ENCODE measurements around the gene COPE.
A peak's percentile ranks its signal among the peaks of the same experiment; 100 is the strongest.

COPE gene

GRCh38 chr19:18897094-18898029, 21.8 kb downstream of the COPE start:
- DNase-seq (ENCODE audit: low spot score): no peak
- Histone ChIP-seq H3K27ac (peak overlapping the region in 1 of 2 donors; percentile 28), H3K4me3 (no peak overlapping the region)
- TF ChIP-seq, protein P1, sequence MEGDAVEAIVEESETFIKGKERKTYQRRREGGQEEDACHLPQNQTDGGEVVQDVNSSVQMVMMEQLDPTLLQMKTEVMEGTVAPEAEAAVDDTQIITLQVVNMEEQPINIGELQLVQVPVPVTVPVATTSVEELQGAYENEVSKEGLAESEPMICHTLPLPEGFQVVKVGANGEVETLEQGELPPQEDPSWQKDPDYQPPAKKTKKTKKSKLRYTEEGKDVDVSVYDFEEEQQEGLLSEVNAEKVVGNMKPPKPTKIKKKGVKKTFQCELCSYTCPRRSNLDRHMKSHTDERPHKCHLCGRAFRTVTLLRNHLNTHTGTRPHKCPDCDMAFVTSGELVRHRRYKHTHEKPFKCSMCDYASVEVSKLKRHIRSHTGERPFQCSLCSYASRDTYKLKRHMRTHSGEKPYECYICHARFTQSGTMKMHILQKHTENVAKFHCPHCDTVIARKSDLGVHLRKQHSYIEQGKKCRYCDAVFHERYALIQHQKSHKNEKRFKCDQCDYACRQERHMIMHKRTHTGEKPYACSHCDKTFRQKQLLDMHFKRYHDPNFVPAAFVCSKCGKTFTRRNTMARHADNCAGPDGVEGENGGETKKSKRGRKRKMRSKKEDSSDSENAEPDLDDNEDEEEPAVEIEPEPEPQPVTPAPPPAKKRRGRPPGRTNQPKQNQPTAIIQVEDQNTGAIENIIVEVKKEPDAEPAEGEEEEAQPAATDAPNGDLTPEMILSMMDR (IDR thresholded peaks at IDR 0.05): no peak

- H3K27ac ChIP-seq: no peak overlapping the region
- no peak for DNase-seq (ENCODE audit: low spot score)
- H3K4me3 ChIP-seq: peak overlapping the region; percentile 71
- TF ChIP-seq, protein P1 (IDR thresholded peaks at IDR 0.05): no peak
Measured at GRCh38 chr19:18896421-18896841, 22.8 kb downstream of the COPE start.

- no peak for DNase-seq (ENCODE audit: low spot score)
Measured at GRCh38 chr19:18895824-18896341, 23.3 kb downstream of the COPE start, which contains the start of gene CERS1. CERS1 (minus strand) TSS chr19:18896158; CDS start chr19:18896072, 86 bp downstream.

GRCh38 chr19:18895038-18895823, 24.0 kb downstream of the COPE start:
- TF ChIP-seq, protein P1 (IDR thresholded peaks at IDR 0.05): no peak
- H3K4me3 ChIP-seq: peak overlapping the region; percentile 71
- no peak for DNase-seq (ENCODE audit: low spot score)
- H3K27ac ChIP-seq: peak overlapping the region in 1 of 2 donors; percentile 8

More at GRCh38 chr19:18895824-18896341, 23.3 kb downstream of the COPE start, which contains the start of gene CERS1:
- TF ChIP-seq, protein P1 (IDR thresholded peaks at IDR 0.05): no peak
- peak within 1 kb of the TSS in 1 of 2 donors; percentile 8 for H3K27ac ChIP-seq
- peak within 1 kb of the TSS; percentile 71 for H3K4me3 ChIP-seq

DNA sequence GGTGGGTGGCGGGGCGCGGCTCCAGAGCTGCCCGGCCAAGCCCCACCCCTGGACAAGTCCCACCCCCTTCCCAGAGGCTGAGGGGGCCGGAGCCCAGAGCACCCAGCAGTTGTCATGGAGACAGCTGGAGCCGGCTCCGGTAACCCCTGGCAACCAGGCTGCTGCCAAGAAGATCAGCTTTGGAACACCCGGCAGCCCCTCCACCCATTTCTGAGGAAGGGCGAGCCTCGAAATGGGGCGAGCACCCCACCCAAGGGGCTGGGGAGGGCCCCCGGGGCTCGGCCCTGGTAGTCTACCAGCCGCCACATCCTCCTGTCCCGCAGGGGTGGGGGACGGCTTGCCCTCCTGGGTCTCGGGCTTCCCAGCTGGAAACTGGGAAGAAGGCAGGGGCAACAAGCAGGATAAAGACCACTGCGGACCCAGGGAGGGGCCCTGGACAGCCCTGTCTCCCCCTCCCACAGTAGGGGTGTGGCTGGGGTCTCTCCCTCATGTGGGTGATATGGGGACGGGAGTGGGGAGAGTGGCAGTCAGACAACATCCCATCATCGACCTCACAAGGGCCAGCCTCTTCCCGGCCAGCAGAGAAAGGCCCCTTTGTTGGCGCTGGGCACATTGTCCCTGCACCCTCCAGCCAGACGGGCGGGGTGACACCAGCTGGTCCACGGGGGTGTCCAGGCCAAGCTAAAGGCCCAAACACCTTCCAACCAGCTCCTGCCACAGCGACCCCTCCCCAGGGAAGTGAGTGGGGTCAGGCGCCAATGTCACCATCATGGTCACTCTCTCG, 24.7 kb downstream of the COPE start:
- peak overlapping the region in 1 of 2 donors; percentile 31 for H3K27ac ChIP-seq
- no peak for DNase-seq (ENCODE audit: low spot score)
- TF ChIP-seq, protein P1 (IDR thresholded peaks at IDR 0.05): no peak
- H3K4me3 ChIP-seq: peak overlapping the region; percentile 71

DNA sequence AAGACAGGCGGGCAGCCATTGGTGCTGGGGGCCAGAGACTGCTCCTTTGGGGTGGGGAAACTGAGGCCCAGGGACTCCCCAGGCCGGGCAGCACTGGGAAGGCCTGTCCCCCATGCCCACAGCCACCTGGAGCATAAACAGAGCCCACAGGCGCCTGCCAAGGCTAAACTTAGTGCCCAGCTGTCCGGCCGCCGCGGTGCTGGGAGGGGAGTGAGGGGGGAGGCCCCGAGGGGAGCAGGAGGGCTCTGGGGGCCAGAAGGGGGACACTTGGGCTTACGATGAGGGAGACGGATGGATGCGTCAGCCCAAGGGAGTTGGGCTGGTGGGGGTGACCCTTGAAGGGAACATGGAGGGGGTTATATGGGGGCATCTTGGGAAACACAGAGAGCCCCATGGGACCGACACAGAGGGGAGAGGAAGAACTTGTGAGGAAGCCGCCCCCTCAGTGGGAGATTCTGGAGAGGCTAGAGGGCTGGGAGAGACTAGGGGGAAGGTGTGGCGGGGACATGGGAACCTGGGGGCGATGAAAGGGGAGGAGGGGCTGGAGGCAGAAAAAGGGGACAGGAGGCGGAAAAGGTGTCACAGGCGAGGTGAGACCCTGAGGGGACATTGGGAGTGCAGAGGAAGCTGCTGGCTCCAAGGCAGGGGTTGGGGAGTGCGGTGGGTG, 25.5 kb downstream of the COPE start:
- H3K4me3 ChIP-seq: peak overlapping the region; percentile 71
- H3K27ac ChIP-seq: no peak overlapping the region
- TF ChIP-seq, protein P1 (IDR thresholded peaks at IDR 0.05): no peak
- DNase-seq (ENCODE audit: low spot score): no peak

All from coronary artery (tissue), 2 donors.